Sciatic nerve (tissue), 2 donors: ENCODE data around the gene KLRK1. TPM values are rescaled to one million over a fixed set of nuclear protein-coding genes. Genes with fewer than 3 reads are reported as not detected.
"Not testable (repeated sequence)": the region's sequence is repeated elsewhere in the genome, so short reads cannot be mapped to it uniquely, and the experiment has no call there.

ENCODE experiments used
- ATAC-seq: fragments of 200-7000 bp; cut with Tn5 transposase; one replicate; pipeline ENCODE4 v1.9.1; 2020; ENCODE audit warnings: mild to moderate bottlenecking, moderate library complexity
- DNase-seq: peaks from one replicate; pipeline ENCODE4 v3.0.0-alpha.2; 2020; ENCODE audit warnings: low spot score
- intact Hi-C: fragments of 100-400 bp; cut with DNase I; formaldehyde crosslinking; loops from one replicate; pipeline ENCODE4 v1.14.2; 2022
- total RNA-seq: library from RNA; stranded (reverse); fragmentation: NEBNext Ultra II Directional; extraction: Animal tissue kit (Norgen Biotek cat#: 25700); gene quantifications from one replicate; pipeline ENCODE4 v1.2.1, GENCODE V29; 2021
- donor health status: DM: no; HTN: no; CAD: no.
- donor health status: DM: no; HTN: no; CAD: no.

KLRK1 gene
- total RNA-seq, 1 donor from 2014 or later, result 3.1 TPM

- ATAC-seq (no peak), DNase-seq (no peak)
- intact Hi-C loops, result no loop called here
These were observed 24.0 kb downstream of the KLRK1 start for GRCh38 chr12:10365696-10366405.

- intact Hi-C loops, result no loop called here
- DNase-seq (no peak), ATAC-seq (peak; percentile 89)
These were observed 24.8 kb downstream of the KLRK1 start for GRCh38 chr12:10364815-10365622.

DNA sequence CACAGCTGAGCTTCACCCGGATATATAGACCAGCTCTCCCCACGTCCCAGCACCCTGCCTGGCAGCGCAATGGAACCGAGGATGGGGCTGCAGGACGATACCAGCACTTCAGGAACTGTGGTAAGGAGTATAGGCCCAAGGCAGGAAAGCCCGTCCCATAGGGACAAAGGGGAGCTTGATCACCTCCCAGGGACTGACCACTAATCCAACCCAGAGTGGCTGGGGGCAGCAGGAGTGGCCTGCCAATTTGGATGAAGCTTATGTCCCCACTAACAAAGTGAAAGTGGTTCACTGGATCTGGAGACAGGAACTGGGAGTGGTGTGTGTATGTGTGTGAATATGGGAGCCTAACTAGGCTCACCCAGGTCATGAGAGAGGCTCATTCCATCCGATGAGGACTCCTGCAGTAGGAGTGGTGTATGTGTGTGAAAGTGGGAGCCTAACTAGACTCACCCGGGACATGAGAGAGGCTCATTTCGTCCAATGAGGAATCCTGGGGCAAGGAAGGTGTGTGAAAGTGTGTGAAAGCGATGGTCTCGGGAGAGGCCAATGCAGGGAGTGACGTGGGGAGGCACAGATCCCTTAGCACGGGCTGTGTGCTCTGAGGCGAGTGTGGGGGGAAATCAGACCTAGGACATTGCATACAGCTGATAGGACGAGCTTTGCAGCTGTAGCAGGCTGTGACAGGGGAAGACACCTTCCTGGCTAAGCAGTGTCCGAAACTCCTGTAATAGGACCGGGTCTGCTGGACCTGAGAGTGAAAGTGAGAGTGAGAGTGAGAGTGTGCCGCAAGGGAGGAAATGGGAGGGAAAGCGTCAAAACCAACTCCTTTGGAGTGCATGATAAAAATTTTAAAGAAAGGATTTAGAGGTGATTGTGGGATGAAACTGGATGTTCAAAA is 25.7 kb downstream of the KLRK1 start:
- ATAC-seq (peak; percentile 85), DNase-seq (peak; percentile 65)
- intact Hi-C loops, result no loop called here

- intact Hi-C loops, result no loop called here
- DNase-seq, result no peak
These were observed 26.3 kb downstream of the KLRK1 start for GRCh38 chr12:10363658-10363913.

DNA sequence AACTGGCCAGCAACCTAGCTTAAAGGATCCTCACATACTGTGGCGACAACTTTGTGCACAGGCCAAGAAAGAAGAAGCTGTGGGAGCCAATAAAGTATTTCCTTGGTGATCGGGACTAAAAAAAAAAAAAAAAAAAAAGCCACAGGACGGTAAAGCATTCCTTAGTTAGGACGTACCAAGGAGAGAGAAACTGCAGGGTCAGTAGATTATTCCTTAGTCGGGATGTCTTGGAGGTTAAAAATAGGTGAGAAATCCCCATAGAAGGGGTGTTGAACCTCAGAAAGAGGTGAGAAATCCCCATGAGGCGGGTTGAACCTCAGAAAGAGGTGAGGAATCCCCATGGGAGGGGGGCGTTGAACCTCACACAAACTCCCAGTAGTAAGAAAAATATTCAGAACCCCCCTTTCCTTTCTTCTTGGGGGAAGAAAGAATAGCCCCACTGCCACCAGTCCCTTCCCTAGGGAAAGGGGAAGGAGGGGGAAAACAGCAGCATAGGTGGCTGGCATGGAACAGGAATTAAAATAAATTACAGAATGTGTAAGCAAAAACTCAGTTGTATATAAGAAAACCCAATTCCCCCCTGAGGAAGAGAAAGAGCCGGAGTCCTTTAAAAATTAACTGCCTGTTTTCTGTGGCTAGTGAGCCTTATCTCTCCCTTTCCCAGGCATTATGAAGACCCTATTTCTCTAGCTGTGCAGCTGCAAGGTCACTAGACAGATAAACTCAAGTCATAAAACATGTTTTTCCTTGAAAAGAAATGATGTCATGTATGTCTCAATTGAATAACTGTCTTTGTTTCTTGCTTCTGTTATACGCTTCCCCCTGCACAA is 26.8 kb downstream of the KLRK1 start:
- intact Hi-C loops, result no loop called here
- ATAC-seq, result no peak
- no peak for DNase-seq

More at GRCh38 chr12:10363658-10363913, 26.3 kb downstream of the KLRK1 start:
- ATAC-seq, result no peak

GRCh38 chr12:10362325-10362724 is 27.5 kb downstream of the KLRK1 start:
- intact Hi-C loops, result no loop called here
- DNase-seq (no peak), ATAC-seq (no peak)

- intact Hi-C loops, result no loop called here
- no peak for ATAC-seq
- DNase-seq, result no peak
These were observed 28.2 kb downstream of the KLRK1 start for GRCh38 chr12:10361622-10362021.

DNA sequence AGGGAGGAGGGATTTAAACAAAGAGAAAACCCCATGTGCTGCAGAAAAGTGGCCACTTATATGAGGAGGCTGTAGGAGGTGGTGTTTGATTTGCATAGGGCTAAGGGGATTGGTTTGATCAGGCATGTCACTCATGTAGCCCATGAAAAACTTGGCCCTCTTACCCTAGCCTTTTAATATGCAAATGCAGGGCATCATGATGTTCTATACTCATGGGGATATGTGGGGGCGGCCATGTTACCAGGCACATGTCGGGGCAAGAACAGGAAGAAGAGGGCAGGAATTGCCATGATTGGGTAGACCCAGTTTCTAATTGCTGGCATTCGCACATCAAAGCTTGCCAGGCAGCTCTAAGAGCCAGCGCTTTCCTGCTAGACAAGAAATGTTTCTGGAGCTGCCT is 28.8 kb downstream of the KLRK1 start:
- ATAC-seq (no peak), DNase-seq (no peak)
- intact Hi-C loops, result no loop called here

- DNase-seq (no peak), ATAC-seq (no peak)
- intact Hi-C loops, result no loop called here
These were observed 30.9 kb downstream of the KLRK1 start for GRCh38 chr12:10358969-10359368.

DNA sequence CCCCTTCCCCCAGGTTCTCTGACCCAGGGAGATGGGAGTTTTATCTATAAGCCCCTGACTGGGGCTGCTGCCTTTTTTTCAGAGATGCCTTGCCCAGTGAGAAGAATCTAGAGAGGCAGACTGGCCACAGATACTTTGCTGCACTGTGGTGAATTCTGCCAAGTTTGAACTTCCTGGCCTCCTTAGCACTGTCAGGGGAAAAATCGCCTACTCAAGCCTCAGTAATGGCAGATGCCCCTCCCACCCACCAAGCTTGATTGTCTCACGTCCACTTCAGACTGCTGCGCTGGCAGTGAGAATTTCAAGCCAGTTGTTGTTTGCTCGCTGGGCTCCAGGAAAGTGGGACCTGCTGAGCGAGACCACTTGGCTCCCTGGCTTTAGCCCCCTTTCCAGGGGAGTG is 31.7 kb downstream of the KLRK1 start:
- intact Hi-C loops, result no loop called here
- ATAC-seq, result no peak
- no peak for DNase-seq

- DNase-seq (no peak), ATAC-seq (no peak)
- intact Hi-C loops, result no loop called here
These were observed 35.3 kb downstream of the KLRK1 start for GRCh38 chr12:10354502-10354901.

DNA sequence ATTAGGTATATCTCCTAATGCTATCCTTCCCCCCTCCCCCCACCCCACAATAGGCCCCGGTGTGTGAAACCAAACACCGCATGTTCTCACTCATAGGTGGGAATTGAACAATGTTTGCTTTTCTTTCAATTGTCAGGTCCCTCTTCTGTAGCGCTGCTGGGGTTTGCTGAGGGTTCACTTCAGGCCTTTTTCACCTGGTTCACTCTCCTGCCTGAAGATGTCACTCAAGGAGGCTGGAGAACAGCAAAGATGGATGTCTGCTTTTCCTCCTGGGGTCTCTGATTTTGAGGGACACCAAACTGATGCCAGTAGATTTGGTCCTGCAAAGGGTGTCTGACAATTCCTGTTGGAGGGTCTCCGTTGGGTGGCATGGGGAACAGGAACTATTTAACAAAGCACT is 35.8 kb downstream of the KLRK1 start:
- DNase-seq (no peak), ATAC-seq (no peak)
- intact Hi-C loops, result no loop called here

DNA sequence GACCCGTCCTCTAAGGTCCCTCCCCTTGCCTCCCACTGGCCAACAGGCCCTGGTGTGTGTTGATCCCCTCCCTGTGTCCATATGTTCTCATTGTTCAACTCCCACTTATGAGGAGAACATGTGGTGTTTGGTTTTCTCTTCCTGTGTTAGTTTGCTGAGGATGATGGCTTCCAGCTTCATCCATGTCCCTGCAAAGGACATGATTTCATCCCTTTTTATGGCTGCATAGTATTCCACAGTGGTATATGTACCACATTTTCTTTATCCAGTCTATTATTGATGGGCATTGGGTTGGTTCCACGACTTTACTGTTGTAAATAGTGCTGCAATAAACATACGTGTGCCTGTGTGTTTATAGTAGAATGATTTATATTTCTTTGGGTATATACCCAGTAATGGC is 38.4 kb downstream of the KLRK1 start:
- intact Hi-C loops, ATAC-seq, DNase-seq: not testable (repeated sequence)

GRCh38 chr12:10341892-10342509 is 47.8 kb downstream of the KLRK1 start:
- intact Hi-C loops, result no loop called here
- ATAC-seq, result no peak
- no peak for DNase-seq

- ATAC-seq, DNase-seq, intact Hi-C loops: not testable (repeated sequence)
These were observed 48.9 kb downstream of the KLRK1 start for GRCh38 chr12:10340946-10341345.

DNA sequence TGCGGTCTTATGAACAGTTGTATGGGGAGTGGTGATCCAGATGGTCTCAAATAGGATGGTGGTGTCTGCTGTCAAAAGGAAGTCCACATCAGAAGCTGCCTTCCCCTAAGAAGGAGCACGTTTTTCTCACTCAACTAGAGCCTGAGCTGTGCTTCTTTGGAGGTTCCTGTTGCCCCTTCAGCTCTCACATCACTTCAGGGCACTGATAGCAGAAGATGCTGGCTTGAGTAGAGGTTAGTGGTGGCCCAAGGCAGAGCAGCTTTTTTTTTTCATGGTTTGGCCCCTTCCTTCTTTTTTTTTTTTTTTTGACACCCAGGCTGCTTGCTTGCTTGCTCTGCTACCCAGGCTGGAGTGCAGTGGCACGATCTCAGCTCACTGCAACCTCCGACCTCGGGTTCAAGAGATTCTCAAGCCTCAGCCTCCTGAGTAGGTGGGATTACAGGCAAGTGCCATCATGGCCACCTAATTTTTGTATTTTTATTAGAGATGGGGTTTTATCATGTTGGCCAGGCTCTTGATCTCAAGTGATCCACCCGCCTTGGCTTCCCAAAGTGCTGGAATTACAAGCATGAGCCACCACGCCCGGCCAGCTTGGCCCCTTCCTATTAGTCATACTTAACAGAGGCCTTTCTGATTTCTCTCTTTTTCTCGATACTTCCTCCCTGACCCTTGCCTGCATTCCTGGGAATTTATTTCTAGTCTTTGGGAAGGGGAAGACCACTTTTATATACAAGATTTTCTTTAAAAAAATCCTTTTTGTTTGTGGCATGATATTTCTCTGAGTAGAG is 50.6 kb downstream of the KLRK1 start:
- ATAC-seq (no peak), DNase-seq (no peak)
- intact Hi-C loops, result no loop called here

DNA sequence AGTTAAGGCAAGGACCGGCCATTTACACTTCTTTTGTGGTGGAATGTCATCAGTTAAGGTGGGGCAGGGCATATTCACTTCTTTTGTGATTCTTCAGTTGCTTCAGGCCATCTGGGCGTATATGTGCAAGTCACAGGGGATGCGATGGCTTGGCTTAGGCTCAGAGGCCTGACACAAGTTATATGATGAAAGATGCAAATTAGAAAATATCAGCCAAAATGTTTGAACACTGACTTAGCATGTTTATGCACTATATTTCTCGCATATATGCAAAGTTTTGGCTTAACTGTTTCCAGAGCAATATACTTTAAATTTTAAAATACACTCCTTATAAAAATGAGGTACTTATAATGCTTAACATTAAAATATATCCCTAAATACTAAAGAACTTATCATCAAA is 51.4 kb downstream of the KLRK1 start:
- ATAC-seq, intact Hi-C loops: not testable (repeated sequence)

GRCh38 chr12:10336196-10336595 is 53.6 kb downstream of the KLRK1 start:
- intact Hi-C loops, DNase-seq, ATAC-seq: not testable (repeated sequence)

More for the DNA sequence above, 51.4 kb downstream of the KLRK1 start:
- not testable (repeated sequence) for DNase-seq
